Osteoblast (primary cell): Measurements from ENCODE around the gene DNAJC27. TPM values are rescaled to one million over a fixed set of nuclear protein-coding genes. Genes with fewer than 3 reads are reported as not detected.

Experiments used
- DNase-seq: peaks from one replicate; pipeline ENCODE4 v3.0.0; 2011; ENCODE audit warnings: low spot score, mixed read lengths; ENCODE audit not compliant: insufficient read length; ENCODE audit errors: missing footprints
- H2AFZ ChIP-seq: 2 replicates; pipeline ENCODE4 v1.6.0; 2011; ENCODE audit warnings: mild to moderate bottlenecking, low read length
- H3K27ac ChIP-seq: 2 replicates; pipeline ENCODE4 v1.5.1; 2011; ENCODE audit warnings: mild to moderate bottlenecking, low read depth, low read length, moderate library complexity
- H3K27me3 ChIP-seq: 2 replicates; pipeline ENCODE4 v1.6.0; 2012; ENCODE audit warnings: mild to moderate bottlenecking, control low read depth, inconsistent platforms, low read length, moderate library complexity; ENCODE audit not compliant: insufficient read depth
- H3K36me3 ChIP-seq: 2 replicates; pipeline ENCODE4 v1.5.1; 2011; ENCODE audit warnings: mild to moderate bottlenecking, low read length, control low read depth, moderate library complexity; ENCODE audit not compliant: insufficient read depth
- H3K4me1 ChIP-seq: 2 replicates; pipeline ENCODE4 v1.5.1; 2011; ENCODE audit warnings: mild to moderate bottlenecking, low read length, control low read depth, moderate library complexity; ENCODE audit not compliant: insufficient read depth
- H3K4me2 ChIP-seq: 2 replicates; pipeline ENCODE4 v1.6.0; 2011; ENCODE audit warnings: mild to moderate bottlenecking, low read length; ENCODE audit not compliant: insufficient read depth
- H3K4me3 ChIP-seq: fragments of 200-600 bp; sonication (generic); 3 replicates; pipeline ENCODE4 v1.5.1; 2012; ENCODE audit warnings: mild to moderate bottlenecking, low read length, inconsistent platforms; ENCODE audit not compliant: insufficient read depth
- H3K79me2 ChIP-seq: 2 replicates; pipeline ENCODE4 v1.6.0; 2012; ENCODE audit warnings: mild to moderate bottlenecking, low read length, control low read depth, inconsistent platforms; ENCODE audit not compliant: insufficient read depth
- H3K9me3 ChIP-seq: 2 replicates; pipeline ENCODE4 v1.5.1; 2011; ENCODE audit warnings: low read depth, low read length, control low read depth
- H4K20me1 ChIP-seq: 2 replicates; pipeline ENCODE4 v1.6.0; 2012; ENCODE audit warnings: mild to moderate bottlenecking, low read length, control low read depth; ENCODE audit not compliant: insufficient read depth
- CTCF ChIP-seq: IDR thresholded peaks from 2 replicates; pipeline ENCODE4 v1.5.1; 2011; ENCODE audit warnings: mild to moderate bottlenecking, low read depth, low read length, moderate library complexity; ENCODE audit errors: extremely low read depth
- total RNA-seq: library from RNA; depleted of rRNA; stranded (reverse); fragments of >200 nt; gene quantifications from 2 replicates; pipeline ENCODE4 v1.2.3, GENCODE V29; 2012

Gene DNAJC27
- total RNA-seq, 1 donor, result 8.7 TPM

- Histone ChIP-seq H2AFZ (no peak overlapping the region), H3K4me1 (no peaks in the 10 kb centered on the region), H3K4me3 (no peak overlapping the region), H3K79me2 (no peaks in the 10 kb centered on the region), H3K4me2 (no peak overlapping the region), H3K27ac (no peak overlapping the region), H4K20me1 (peaks cover under 1% of the 10 kb centered on the region), H3K36me3 (no peaks in the 10 kb centered on the region), H3K9me3 (no peaks in the 10 kb centered on the region), H3K27me3 (no peaks in the 10 kb centered on the region)
- TF ChIP-seq CTCF, result no peak
- DNase-seq, result no peak
Observed at GRCh38 chr2:24903161-24904103, 68.3 kb downstream of the DNAJC27 start.

GRCh38 chr2:24899361-24899910 lies 72.3 kb downstream of the DNAJC27 start:
- Histone ChIP-seq H3K4me3 (no peak overlapping the region), H3K27me3 (no peaks in the 10 kb centered on the region), H4K20me1 (no peaks in the 10 kb centered on the region), H3K36me3 (no peaks in the 10 kb centered on the region), H2AFZ (no peak overlapping the region), H3K27ac (no peak overlapping the region), H3K4me1 (no peaks in the 10 kb centered on the region), H3K79me2 (no peaks in the 10 kb centered on the region), H3K9me3 (no peaks in the 10 kb centered on the region), H3K4me2 (no peak overlapping the region)
- no peak for TF ChIP-seq CTCF
- no peak for DNase-seq

GRCh38 chr2:24898122-24899109 lies 73.3 kb downstream of the DNAJC27 start:
- Histone ChIP-seq H3K36me3 (no peaks in the 10 kb centered on the region), H3K9me3 (no peaks in the 10 kb centered on the region), H3K4me1 (no peaks in the 10 kb centered on the region), H3K4me2 (peak overlapping the region; percentile 58), H3K27me3 (no peaks in the 10 kb centered on the region), H2AFZ (peak overlapping the region; percentile 35), H4K20me1 (no peaks in the 10 kb centered on the region), H3K27ac (no peak overlapping the region), H3K4me3 (peak overlapping the region; percentile 7), H3K79me2 (no peaks in the 10 kb centered on the region)
- DNase-seq, result no peak
- TF ChIP-seq CTCF, result no peak
